ENCODE results near the gene C8G. TPM values are rescaled to one million over a fixed set of nuclear protein-coding genes. Genes with fewer than 3 reads are reported as not detected.

C8G gene
- total and polyA plus RNA-seq, 2 of the 13 experiments (the other 11 are each of a cell fraction or from before 2014, with no cell fraction given), result 4.9 to 12.8 TPM

DNA sequence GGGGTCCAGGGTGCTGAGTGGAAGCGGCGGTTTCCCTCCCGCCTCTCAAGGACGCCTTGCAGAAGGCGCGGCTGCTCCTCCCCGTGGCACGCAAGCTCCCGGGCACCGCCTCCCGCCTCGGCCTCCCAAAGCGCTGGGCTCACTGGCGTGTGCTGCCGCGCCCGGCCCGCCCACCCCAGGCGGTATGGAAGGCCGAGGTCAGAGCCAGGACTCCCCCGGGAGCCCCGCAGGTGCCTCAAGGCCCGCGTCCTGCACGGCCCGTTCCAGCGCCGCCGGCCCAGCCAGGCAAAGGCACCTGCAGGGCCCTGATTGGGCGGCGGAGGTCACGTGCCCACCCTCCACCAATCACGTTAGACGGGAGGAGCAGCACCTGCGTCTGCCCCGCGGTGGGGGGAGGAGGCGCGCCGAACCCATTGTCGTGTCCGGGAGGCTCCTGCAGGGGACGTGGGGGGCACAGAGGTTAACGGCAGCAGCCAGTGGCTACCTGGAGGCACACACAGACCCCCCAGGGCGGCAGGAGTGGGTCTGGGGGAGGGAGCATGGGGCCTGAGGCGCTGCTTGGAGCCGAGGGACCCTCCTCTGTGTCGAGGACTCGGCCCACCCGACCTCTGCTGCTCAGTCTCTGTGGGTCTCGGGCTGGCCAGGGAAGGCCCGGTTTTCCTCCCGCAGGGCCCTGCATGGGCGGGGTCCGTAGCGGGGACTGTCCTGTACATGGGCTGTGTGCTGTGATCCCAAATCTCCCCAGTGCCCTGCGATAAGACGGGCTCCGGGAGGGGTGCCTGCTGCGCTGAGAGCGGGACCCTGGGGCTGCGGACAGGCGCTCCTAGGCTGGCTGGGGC is 5.0 kb downstream of the C8G start (continued):
- TF ChIP-seq, protein P1, sequence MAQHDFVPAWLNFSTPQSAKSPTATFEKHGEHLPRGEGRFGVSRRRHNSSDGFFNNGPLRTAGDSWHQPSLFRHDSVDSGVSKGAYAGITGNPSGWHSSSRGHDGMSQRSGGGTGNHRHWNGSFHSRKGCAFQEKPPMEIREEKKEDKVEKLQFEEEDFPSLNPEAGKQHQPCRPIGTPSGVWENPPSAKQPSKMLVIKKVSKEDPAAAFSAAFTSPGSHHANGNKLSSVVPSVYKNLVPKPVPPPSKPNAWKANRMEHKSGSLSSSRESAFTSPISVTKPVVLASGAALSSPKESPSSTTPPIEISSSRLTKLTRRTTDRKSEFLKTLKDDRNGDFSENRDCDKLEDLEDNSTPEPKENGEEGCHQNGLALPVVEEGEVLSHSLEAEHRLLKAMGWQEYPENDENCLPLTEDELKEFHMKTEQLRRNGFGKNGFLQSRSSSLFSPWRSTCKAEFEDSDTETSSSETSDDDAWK (CRISPR knock-in tag; IDR thresholded peaks at IDR 0.05), result no peak
- TF ChIP-seq NR2F6 (IDR thresholded peaks at IDR 0.05), result 0 out of 2 replicates have a peak, but pooled peaks have one; percentile 35
- TF ChIP-seq NR2F6 (CRISPR knock-in tag; IDR thresholded peaks at IDR 0.05), result peak; percentile 51
- TF ChIP-seq BRCA1 (CRISPR knock-in tag; IDR thresholded peaks at IDR 0.05), result no peak
- no peak for TF ChIP-seq CHD2 (IDR thresholded peaks at IDR 0.05; ENCODE audit: low read depth, low read length)
- TF ChIP-seq MEIS2 (CRISPR knock-in tag; IDR thresholded peaks at IDR 0.05), result peak; percentile 40; the same call in 1 of the 2 replicates
- TF ChIP-seq, protein P2, sequence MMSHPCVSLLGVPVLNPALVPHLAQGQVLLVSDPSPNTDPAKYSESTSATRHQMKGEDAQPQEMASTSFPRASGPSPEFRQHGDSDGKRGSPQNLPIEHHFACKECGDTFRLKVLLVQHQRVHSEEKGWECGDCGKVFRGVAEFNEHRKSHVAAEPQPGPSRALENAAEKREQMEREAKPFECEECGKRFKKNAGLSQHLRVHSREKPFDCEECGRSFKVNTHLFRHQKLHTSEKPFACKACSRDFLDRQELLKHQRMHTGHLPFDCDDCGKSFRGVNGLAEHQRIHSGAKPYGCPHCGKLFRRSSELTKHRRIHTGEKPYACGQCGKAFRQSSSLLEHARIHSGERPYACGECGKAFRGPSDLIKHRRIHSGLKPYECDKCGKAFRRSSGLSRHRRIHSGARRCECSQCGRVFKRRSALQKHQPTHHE (CRISPR knock-in tag; IDR thresholded peaks at IDR 0.05; ENCODE audit: borderline replicate concordance), result no peak; the same call in 1 of the 2 replicates
- no peak for TF ChIP-seq RBM22 (optimal IDR thresholded peaks at IDR 0.05; ENCODE audit: low read length)
- no peak for TF ChIP-seq SOX13 (IDR thresholded peaks at IDR 0.05)
- TF ChIP-seq SOX13 (CRISPR knock-in tag; conservative IDR thresholded peaks at IDR 0.05 in 1 of 2, IDR thresholded peaks at IDR 0.05 in 1 of 2), result peak in 1 of 2 experiments; percentile 64; a peak in 1 of 4 replicates
- TF ChIP-seq, protein P3, sequence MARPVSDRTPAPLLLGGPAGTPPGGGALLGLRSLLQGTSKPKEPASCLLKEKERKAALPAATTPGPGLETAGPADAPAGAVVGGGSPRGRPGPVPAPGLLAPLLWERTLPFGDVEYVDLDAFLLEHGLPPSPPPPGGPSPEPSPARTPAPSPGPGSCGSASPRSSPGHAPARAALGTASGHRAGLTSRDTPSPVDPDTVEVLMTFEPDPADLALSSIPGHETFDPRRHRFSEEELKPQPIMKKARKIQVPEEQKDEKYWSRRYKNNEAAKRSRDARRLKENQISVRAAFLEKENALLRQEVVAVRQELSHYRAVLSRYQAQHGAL (CRISPR knock-in tag; IDR thresholded peaks at IDR 0.05; ENCODE audit: not compliant biosample characterization), result no peak
- TF ChIP-seq PCBP1 (IDR thresholded peaks at IDR 0.05; ENCODE audit: borderline replicate concordance, low read depth, low read length), result 0 out of 2 replicates have a peak, but pooled peaks have one; percentile 85
- TF ChIP-seq ZNF678 (CRISPR knock-in tag; IDR thresholded peaks at IDR 0.05), result no peak
- TF ChIP-seq ZNF614 (CRISPR knock-in tag; IDR thresholded peaks at IDR 0.05; ENCODE audit: borderline replicate concordance), result no peak
- TF ChIP-seq ZNF674 (CRISPR knock-in tag; IDR thresholded peaks at IDR 0.05; ENCODE audit: low read depth), result no peak
- TF ChIP-seq, protein P4, sequence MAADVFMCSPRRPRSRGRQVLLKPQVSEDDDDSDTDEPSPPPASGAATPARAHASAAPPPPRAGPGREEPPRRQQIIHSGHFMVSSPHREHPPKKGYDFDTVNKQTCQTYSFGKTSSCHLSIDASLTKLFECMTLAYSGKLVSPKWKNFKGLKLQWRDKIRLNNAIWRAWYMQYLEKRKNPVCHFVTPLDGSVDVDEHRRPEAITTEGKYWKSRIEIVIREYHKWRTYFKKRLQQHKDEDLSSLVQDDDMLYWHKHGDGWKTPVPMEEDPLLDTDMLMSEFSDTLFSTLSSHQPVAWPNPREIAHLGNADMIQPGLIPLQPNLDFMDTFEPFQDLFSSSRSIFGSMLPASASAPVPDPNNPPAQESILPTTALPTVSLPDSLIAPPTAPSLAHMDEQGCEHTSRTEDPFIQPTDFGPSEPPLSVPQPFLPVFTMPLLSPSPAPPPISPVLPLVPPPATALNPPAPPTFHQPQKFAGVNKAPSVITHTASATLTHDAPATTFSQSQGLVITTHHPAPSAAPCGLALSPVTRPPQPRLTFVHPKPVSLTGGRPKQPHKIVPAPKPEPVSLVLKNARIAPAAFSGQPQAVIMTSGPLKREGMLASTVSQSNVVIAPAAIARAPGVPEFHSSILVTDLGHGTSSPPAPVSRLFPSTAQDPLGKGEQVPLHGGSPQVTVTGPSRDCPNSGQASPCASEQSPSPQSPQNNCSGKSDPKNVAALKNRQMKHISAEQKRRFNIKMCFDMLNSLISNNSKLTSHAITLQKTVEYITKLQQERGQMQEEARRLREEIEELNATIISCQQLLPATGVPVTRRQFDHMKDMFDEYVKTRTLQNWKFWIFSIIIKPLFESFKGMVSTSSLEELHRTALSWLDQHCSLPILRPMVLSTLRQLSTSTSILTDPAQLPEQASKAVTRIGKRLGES (CRISPR knock-in tag; IDR thresholded peaks at IDR 0.05; ENCODE audit: borderline replicate concordance), result no peak
- no peak for TF ChIP-seq ZSCAN22 (CRISPR knock-in tag; IDR thresholded peaks at IDR 0.05)
- TF ChIP-seq NFKBIZ (CRISPR knock-in tag; IDR thresholded peaks at IDR 0.05), result no peak
- peak; percentile 72 for TF ChIP-seq HOXA3 (CRISPR knock-in tag; IDR thresholded peaks at IDR 0.05)
- no peak for TF ChIP-seq NFRKB (IDR thresholded peaks at IDR 0.05)
- no peak for TF ChIP-seq ZNF296 (CRISPR knock-in tag; conservative IDR thresholded peaks at IDR 0.05)
- TF ChIP-seq ARNT (IDR thresholded peaks at IDR 0.05), result no peak
- no peak for TF ChIP-seq PAF1 (CRISPR knock-in tag; IDR thresholded peaks at IDR 0.05)
- TF ChIP-seq SMAD1 (CRISPR knock-in tag; IDR thresholded peaks at IDR 0.05; ENCODE audit: borderline replicate concordance, low read depth), result no peak; the same call in 1 of the 2 replicates
- TF ChIP-seq ZNF431 (CRISPR knock-in tag; IDR thresholded peaks at IDR 0.05; ENCODE audit: borderline replicate concordance, low read depth), result no peak
- no peak for TF ChIP-seq RXRB (CRISPR knock-in tag; IDR thresholded peaks at IDR 0.05; ENCODE audit: borderline replicate concordance)
